Bladder microvascular endothelial cell (primary cell): ENCODE measurements around the gene ACP5. TPM values are rescaled to one million over a fixed set of nuclear protein-coding genes. Genes with fewer than 3 reads are reported as not detected.

Experiments used
- total RNA-seq: library from RNA; depleted of rRNA; stranded (reverse); fragments of >200 nt; gene quantifications from 2 replicates; pipeline ENCODE4 v1.2.3, GENCODE V29; 2014

The ACP5 gene
- total RNA-seq = 0.19 TPM in 1 of 2 replicates, not detected in the other

DNA sequence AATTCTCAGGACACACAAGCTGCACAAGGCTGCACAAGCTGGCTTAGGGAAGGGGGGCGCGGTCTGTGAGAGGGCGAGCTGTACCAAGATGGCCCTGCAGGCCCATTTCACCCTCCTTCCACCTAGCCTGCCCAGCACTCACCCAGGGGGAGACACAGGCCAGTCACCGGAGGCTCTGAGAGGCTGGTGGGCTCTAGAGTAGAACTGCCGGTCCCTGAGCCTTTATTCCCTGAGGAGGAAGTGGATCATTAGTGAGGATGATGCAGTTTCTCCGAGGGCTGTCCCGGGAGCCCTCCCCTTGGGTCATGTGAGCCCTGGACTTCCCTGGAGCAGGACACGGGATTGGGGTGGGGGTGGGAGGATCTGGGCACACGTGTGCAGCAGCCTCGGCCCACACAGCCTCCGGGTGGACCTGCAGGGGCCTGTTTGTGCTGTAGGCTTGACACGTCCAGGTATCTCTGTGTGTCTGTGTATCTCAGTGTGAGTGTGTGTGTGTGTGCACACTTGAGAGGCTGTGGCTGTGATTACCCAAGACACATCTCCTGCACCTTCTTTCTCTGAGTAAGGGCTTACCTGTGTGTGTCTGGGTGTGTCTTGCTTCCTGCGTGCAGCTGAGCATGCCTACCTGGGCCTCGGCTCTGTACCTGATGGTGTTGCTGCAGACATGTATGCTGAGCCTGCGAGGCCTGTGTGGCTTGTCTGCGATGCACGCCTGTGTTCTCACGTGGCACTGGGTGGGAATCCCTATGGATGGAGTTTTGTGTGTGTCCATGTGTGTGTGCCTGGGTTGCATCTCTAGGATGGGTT, at the start of gene ACP5:
ACP5 (minus strand) TSS at position 195 of the 807 bp plus-strand sequence. CDS start 328 bp downstream, outside the sequence.

DNA sequence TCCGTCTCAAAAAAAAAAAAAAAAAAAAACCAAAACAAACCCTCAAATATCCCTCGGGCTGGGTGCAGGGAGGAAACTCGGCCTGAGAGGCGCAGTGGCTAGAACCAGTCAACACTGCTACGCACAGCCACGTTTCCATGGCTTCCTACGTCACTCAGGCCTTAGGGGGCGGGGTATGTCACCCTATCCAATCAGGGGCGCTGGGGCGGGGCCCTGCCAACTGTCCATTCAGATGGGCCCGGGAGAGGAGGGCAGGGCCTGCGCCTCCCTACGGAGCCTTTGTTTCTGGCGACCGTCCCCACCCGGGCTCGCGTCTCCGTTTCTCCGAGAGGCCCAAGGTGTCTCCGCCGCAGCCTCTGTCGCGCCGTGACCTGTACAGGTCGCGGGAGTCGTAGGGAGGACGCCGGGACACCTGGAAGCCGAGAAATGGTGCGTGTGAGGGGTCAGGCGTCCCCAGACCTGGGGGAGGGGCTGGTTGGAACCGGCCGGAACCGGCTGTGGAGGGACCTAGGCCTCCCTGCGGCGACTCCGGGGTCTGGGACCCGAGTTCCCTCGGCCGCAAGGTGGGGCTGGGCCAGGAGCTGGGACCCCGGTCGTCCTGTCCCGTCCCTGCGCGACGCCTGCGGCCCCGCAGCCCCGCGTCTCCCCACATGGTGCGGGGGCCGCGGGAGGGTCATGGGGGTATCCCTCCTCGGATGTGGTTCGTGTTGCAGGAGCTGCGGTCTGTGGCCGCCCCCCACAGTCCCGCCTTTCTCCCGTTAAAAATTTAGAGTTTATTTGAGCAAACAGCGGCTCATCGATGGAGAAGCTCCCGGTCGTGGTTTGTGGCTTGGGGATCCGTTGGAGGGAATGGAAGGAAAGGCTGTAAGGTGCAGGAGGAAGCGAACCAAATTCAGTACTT, 20.0 kb upstream of the ACP5 start, which contains the start of gene ZNF627:
ZNF627 (plus strand) TSS at position 282 of the 901 bp plus-strand sequence; CDS start at position 427, 145 bp downstream.

DNA sequence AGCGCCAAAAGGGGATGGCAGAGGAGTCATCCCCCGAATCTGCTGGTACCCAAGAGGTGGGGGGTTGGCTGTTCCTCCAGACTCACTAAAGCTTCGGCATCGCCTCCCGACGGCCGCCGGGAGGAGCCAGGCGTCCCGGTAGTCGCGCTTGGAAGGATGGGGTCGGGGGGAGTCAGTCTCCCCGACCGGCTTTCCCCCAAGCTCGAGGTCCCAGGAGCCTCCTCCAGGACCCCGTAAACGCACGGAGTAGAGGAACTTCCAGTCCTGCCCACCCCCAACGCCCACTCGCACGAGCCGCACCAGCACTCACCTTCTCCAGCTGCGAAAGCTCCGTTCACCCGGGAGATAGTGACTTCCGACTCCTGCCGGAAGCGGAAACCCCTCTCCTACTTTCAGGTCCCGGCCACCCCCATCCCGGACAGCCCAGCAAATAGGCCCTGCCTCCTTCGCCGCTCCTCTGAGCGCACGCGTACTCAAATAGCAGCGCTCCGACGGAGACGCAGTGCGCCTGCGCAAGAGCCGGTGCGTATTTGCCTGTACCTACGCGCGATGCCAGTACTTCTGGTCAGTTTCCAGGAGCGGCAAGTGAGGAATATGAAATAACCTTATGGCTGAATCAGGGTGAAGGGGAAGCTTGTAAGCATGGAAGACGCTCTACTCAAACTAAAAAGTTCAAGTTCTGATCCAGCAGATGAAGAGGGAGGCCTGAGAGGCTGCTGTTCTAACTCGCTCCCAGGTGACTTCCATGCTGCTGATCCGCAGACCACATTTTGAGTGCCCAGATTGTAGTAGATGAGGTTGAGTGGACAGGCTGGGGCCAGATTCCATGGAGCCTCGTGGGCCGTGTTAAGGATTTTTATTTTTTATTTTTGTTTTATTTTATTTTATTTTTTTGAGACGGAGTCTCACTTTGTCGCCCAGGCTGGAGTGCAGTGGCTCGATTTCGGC, 18.3 kb downstream of the ACP5 start, which contains the start of gene ELOF1:
ELOF1 (minus strand) TSS at position 350 of the 948 bp plus-strand sequence. CDS start 4,883 bp downstream, outside the sequence.

DNA sequence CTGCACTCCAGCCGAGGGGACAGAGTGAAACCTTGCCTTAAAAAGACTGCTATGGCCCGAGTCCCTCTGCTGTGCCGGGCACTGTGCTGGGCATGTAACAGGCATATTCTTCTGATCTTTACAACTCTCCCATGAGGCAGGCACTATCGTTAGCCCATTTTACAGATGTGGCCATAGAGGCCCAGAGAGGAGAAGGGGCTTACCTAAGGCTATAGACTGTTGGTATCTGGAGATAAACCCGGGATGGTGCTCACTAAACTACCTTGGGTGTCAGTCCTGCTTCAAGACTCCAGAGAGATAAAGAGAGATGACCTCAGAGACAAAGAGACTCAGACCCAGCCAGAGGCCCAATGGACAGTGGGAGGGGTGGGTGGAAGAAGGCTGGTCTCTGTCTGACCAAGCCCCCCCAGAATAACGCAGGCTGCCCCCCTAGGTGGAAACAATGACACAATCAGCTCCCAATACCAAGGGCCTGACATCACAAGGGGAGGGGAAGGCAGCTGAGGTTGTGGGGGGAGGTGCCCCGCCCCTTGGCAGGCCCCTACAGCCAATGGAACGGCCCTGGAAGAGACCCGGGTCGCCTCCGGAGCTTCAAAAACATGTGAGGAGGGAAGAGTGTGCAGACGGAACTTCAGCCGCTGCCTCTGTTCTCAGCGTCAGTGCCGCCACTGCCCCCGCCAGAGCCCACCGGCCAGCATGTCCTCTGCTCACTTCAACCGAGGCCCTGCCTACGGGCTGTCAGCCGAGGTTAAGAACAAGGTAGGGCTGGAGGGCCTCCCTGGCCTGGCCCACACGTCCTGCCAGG, 39.0 kb downstream of the ACP5 start, which contains the start of gene CNN1:
CNN1 (plus strand) TSS at position 620 of the 805 bp plus-strand sequence; CDS start at position 697, 77 bp downstream.

DNA sequence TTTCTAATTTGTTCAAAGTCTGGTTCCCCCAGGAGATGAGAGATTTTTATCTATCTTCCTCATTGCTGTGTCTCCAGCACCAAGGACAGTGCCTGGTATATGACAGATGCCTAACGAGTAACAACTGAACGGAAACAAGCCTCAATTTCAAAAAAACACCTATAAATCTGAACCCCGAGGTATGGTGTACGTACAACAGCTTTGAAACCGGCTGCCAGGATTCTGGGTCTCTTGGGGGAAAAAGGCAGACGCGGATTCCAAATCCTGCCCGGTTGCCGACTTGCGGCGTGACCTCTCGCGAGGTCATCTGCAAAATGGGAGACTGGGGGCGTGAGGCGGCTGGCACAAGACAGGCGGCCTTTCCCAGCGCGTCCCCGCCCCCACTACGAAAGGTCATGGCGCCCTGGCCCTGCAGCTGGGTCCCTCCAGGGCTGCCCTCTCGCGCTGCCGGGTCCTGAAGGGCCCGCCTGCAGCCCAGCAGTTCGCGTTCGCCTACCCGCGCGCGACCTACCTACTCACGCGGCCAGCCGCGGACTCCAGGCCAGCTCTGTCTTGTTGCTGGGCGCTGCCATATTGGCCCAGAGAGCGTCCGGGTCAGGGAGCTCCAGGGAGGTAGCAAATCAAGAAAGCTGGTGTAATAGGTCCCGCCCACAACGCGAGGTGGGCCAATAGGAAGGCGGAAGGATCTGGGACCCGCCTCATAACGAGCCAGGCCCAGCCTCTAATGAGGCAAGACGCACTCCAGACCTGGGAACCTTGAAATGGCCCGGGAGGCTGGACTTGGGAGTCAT, 48.7 kb downstream of the ACP5 start, which contains the start of gene ECSIT:
ECSIT (minus strand) TSS at position 584 of the 791 bp plus-strand sequence. CDS start 9,964 bp downstream, outside the sequence.

Other genes with a start within 250 kb of the ACP5 start
- 37.6 and 82.1 TPM in 2 replicates for gene RAB3D, start 238.0 kb downstream of the ACP5 start, total RNA-seq
- 64.3 and 79.8 TPM in 2 replicates for gene TMEM205, start 231.4 kb downstream of the ACP5 start, total RNA-seq
- gene CCDC159, start 231.1 kb downstream of the ACP5 start, total RNA-seq = 6.6 and 9.6 TPM in 2 replicates
- 3.4 and 10.8 TPM in 2 replicates for gene PLPPR2, start 222.2 kb downstream of the ACP5 start, total RNA-seq
- gene SWSAP1, start 203.0 kb downstream of the ACP5 start, total RNA-seq = 0.57 and 1.1 TPM in 2 replicates
- 5.7 and 5.8 TPM in 2 replicates for gene EPOR, start 193.3 kb downstream of the ACP5 start, total RNA-seq
- 0.16 and 2.9 TPM in 2 replicates for gene RGL3, start 158.3 kb downstream of the ACP5 start, total RNA-seq
- gene ODAD3, start 142.5 kb downstream of the ACP5 start, total RNA-seq = under 0.01 and 0.13 TPM in 2 replicates
- gene PRKCSH, start 142.0 kb downstream of the ACP5 start, total RNA-seq = 102 and 189 TPM in 2 replicates
- gene ELAVL3, start 96.6 kb downstream of the ACP5 start, total RNA-seq = not detected in 2 replicates
- gene ZNF653, start 71.8 kb downstream of the ACP5 start, total RNA-seq = 3.6 and 5.8 TPM in 2 replicates
- gene ECSIT, start 48.5 kb downstream of the ACP5 start, total RNA-seq = 25.8 and 32.9 TPM in 2 replicates
- 0.63 and 1.9 TPM in 2 replicates for gene CNN1, start 38.8 kb downstream of the ACP5 start, total RNA-seq
- 13.3 and 14.2 TPM in 2 replicates for gene ELOF1, start 18.4 kb downstream of the ACP5 start, total RNA-seq
- gene ZNF627, start 19.8 kb upstream of the ACP5 start, total RNA-seq = 13.0 and 22.9 TPM in 2 replicates
- gene ZNF823, start 161.3 kb upstream of the ACP5 start, total RNA-seq = 7.8 and 13.2 TPM in 2 replicates
- 6.5 and 9.0 TPM in 2 replicates for gene ZNF441, start 189.4 kb upstream of the ACP5 start, total RNA-seq
- gene ZNF491, start 220.9 kb upstream of the ACP5 start, total RNA-seq = 1.1 and 1.8 TPM in 2 replicates
- 5.5 and 11.3 TPM in 2 replicates for gene ZNF440, start 236.6 kb upstream of the ACP5 start, total RNA-seq